H9 (cell line): ENCODE results near the gene IMPDH1. TPM values are rescaled to one million over a fixed set of nuclear protein-coding genes. Genes with fewer than 3 reads are reported as not detected.

Source experiments
- DNase-seq: peaks from one replicate; pipeline ENCODE4 v3.0.0-alpha.2; 2017
- H2AFZ ChIP-seq: one replicate; pipeline ENCODE4 v1.6.1; 2013; ENCODE audit warnings: mild to moderate bottlenecking, low read length, control low read depth, moderate library complexity
- H2AK5ac ChIP-seq: 2 replicates; pipeline ENCODE4 v1.6.1; 2013; ENCODE audit warnings: low read length, control low read depth, mixed read lengths; ENCODE audit not compliant: insufficient read length
- H2BK120ac ChIP-seq: one replicate; pipeline ENCODE4 v1.6.1; 2013; ENCODE audit warnings: low read depth, mild to moderate bottlenecking, low read length, control low read depth, inconsistent platforms; ENCODE audit not compliant: poor library complexity, severe bottlenecking
- H2BK12ac ChIP-seq: 2 replicates; pipeline ENCODE4 v1.6.1; 2013; ENCODE audit warnings: low read length, control low read depth, mixed read lengths, low read depth; ENCODE audit not compliant: insufficient read length
- H2BK15ac ChIP-seq: 2 replicates; pipeline ENCODE4 v1.6.1; 2013; ENCODE audit warnings: low read depth, low read length, control low read depth
- H2BK20ac ChIP-seq: one replicate; pipeline ENCODE4 v1.6.1; 2013; ENCODE audit warnings: low read depth, mild to moderate bottlenecking, low read length, control low read depth, inconsistent platforms; ENCODE audit not compliant: poor library complexity, severe bottlenecking
- H2BK5ac ChIP-seq: 2 replicates; pipeline ENCODE4 v1.6.1; 2013; ENCODE audit warnings: low read length, control low read depth, mixed read lengths; ENCODE audit not compliant: insufficient read length
- H3K14ac ChIP-seq: 2 replicates; pipeline ENCODE4 v1.6.1; 2013; ENCODE audit warnings: low read length, control low read depth; ENCODE audit not compliant: insufficient read depth
- H3K18ac ChIP-seq: 2 replicates; pipeline ENCODE4 v1.6.1; 2013; ENCODE audit warnings: low read depth, mild to moderate bottlenecking, mixed read lengths, low read length, control low read depth; ENCODE audit not compliant: insufficient read length
- H3K23ac ChIP-seq: 2 replicates; pipeline ENCODE4 v1.6.1; 2013; ENCODE audit warnings: low read length, control low read depth, mixed read lengths, low read depth; ENCODE audit not compliant: insufficient read length
- H3K23me2 ChIP-seq: 2 replicates; pipeline ENCODE4 v1.6.1; 2013; ENCODE audit warnings: low read depth, mild to moderate bottlenecking, mixed read lengths, low read length, control low read depth; ENCODE audit not compliant: insufficient read length, poor library complexity, severe bottlenecking
- H3K27ac ChIP-seq: 2 replicates; pipeline ENCODE4 v1.5.1; 2013; ENCODE audit warnings: low read length, control low read depth, mixed read lengths, low read depth; ENCODE audit not compliant: insufficient read length
- H3K27me3 ChIP-seq: 2 replicates; pipeline ENCODE4 v1.6.1; 2013; ENCODE audit warnings: low read length, control low read depth, inconsistent platforms; ENCODE audit not compliant: insufficient read depth
- H3K4ac ChIP-seq: 2 replicates; pipeline ENCODE4 v1.6.1; 2013; ENCODE audit warnings: low read depth, mild to moderate bottlenecking, control low read depth, inconsistent platforms, low read length, moderate library complexity
- H3K4me1 ChIP-seq: 2 replicates; pipeline ENCODE4 v1.6.1; 2013; ENCODE audit warnings: low read length, control low read depth, inconsistent platforms; ENCODE audit not compliant: insufficient read depth
- H3K4me2 ChIP-seq: 2 replicates; pipeline ENCODE4 v1.6.1; 2013; ENCODE audit warnings: low read length, control low read depth, mixed read lengths; ENCODE audit not compliant: insufficient read length, insufficient read depth
- H3K56ac ChIP-seq: 2 replicates; pipeline ENCODE4 v1.6.1; 2013; ENCODE audit warnings: low read depth, mild to moderate bottlenecking, mixed read lengths, low read length, control low read depth; ENCODE audit not compliant: insufficient read length
- H3K79me1 ChIP-seq: 2 replicates; pipeline ENCODE4 v1.6.1; 2013; ENCODE audit warnings: low read depth, mild to moderate bottlenecking, moderate library complexity, low read length, control low read depth, inconsistent platforms; ENCODE audit not compliant: insufficient read depth, poor library complexity, severe bottlenecking
- H3K79me2 ChIP-seq: 2 replicates; pipeline ENCODE4 v1.6.1; 2013; ENCODE audit warnings: low read length, control low read depth, inconsistent platforms; ENCODE audit not compliant: insufficient read depth
- H3K9ac ChIP-seq: 2 replicates; pipeline ENCODE4 v1.6.1; 2013; ENCODE audit warnings: low read length, control low read depth, mixed read lengths; ENCODE audit not compliant: insufficient read length; ENCODE audit errors: extremely low read depth
- H3K9me3 ChIP-seq: one replicate; pipeline ENCODE4 v1.6.1; 2013; ENCODE audit warnings: low read depth, low read length, inconsistent platforms; ENCODE audit not compliant: control insufficient read depth
- H3T11ph ChIP-seq: one replicate; pipeline ENCODE4 v1.6.1; 2013; ENCODE audit warnings: mild to moderate bottlenecking, low read length, control low read depth, inconsistent platforms
- H4K20me1 ChIP-seq: one replicate; pipeline ENCODE4 v1.6.1; 2013; ENCODE audit not compliant: control insufficient read depth, insufficient read length, insufficient read depth
- H4K5ac ChIP-seq: 2 replicates; pipeline ENCODE4 v1.6.1; 2013; ENCODE audit warnings: low read depth, mild to moderate bottlenecking, mixed read lengths, low read length, control low read depth; ENCODE audit not compliant: insufficient read length
- H4K8ac ChIP-seq: replicated peaks from 2 replicates; pipeline ENCODE4 v1.6.1; 2013; ENCODE audit warnings: low read length, control low read depth, mixed read lengths, low read depth; ENCODE audit not compliant: insufficient read length
- H4K91ac ChIP-seq: 2 replicates; pipeline ENCODE4 v1.6.1; 2013; ENCODE audit warnings: low read depth, mild to moderate bottlenecking, moderate library complexity, mixed read lengths, low read length, control low read depth; ENCODE audit not compliant: insufficient read length
- H3K27ac Mint-ChIP-seq, 3 experiments: 2 replicates in 2 of 3; 3 replicates in 1 of 3; pipeline ENCODE4 v1.8.0; 2020 to 2021; ENCODE audit warnings: mixed read lengths in 3 of 3, mild to moderate bottlenecking in 1 of 3, moderate library complexity in 1 of 3
- H3K27me3 Mint-ChIP-seq: 2 replicates; pipeline ENCODE4 v1.8.0; 2021; ENCODE audit warnings: low read depth, mild to moderate bottlenecking, moderate library complexity, mixed read lengths
- H3K36me3 Mint-ChIP-seq, 3 experiments: 2 replicates in 2 of 3; 3 replicates in 1 of 3; pipeline ENCODE4 v1.8.0; 2020 to 2021; ENCODE audit warnings: low read depth in 3 of 3, mixed read lengths in 3 of 3; ENCODE audit not compliant: insufficient read depth in 1 of 3
- H3K4me1 Mint-ChIP-seq, 2 experiments: 2 replicates each; pipeline ENCODE4 v1.8.0; 2020; ENCODE audit warnings: mixed read lengths in 2 of 2
- H3K4me3 Mint-ChIP-seq, 2 experiments: 2 replicates in 1 of 2; 3 replicates in 1 of 2; pipeline ENCODE4 v1.8.0; 2020 to 2021; ENCODE audit warnings: mild to moderate bottlenecking in 2 of 2, mixed read lengths in 2 of 2, moderate library complexity in 1 of 2
- H3K9me3 Mint-ChIP-seq, 2 experiments: 2 replicates in 1 of 2; 3 replicates in 1 of 2; pipeline ENCODE4 v1.8.0; 2020; ENCODE audit warnings: mild to moderate bottlenecking in 2 of 2, mixed read lengths in 2 of 2, moderate library complexity in 1 of 2
- CTCF ChIP-seq: fragments of 200-600 bp; sonication (generic); conservative IDR thresholded peaks from 3 replicates; pipeline ENCODE4 v1.8.0; 2021; ENCODE audit warnings: antibody characterized with exemption, mild to moderate bottlenecking
- WGBS: extraction: QIAGEN DNeasy Blood & Tissue Kit; methylation state at CpG from one replicate; pipeline ENCODE4 v1.1.7; 2013; ENCODE audit warnings: missing lambda C conversion rate, low lambda C conversion rate, mixed read lengths; ENCODE audit not compliant: insufficient read length; ENCODE audit errors: extremely low coverage; 5-methylcytosine and 5-hydroxymethylcytosine counted together
- total RNA-seq: library from RNA; stranded (reverse); gene quantifications from 2 replicates; pipeline ENCODE4 v1.2.1, GENCODE V29; 2021

IMPDH1 gene
- total RNA-seq, 1 experiment from 2014 or later = 35.2 TPM

- no peaks in the 10 kb centered on the region for H3K23me2 ChIP-seq
- no peak for TF ChIP-seq CTCF
- no peak overlapping the region; the same call in 1 of the 2 replicates for H2BK15ac ChIP-seq
Measured at GRCh38 chr7:128447941-128448564, 38.3 kb upstream of the IMPDH1 start.

More at GRCh38 chr7:128447941-128448564, 38.3 kb upstream of the IMPDH1 start:
- H3K36me3 Mint-ChIP-seq = no peaks in the 10 kb centered on the region
- Histone ChIP-seq H2AFZ (no peak overlapping the region), H3K27ac (no peak overlapping the region), H4K8ac (no peak overlapping the region), H3K4ac (no peak overlapping the region), H3K23ac (no peak overlapping the region), H4K91ac (no peak overlapping the region), H4K20me1 (no peaks in the 10 kb centered on the region), H3K18ac (no peak overlapping the region), H3K14ac (no peak overlapping the region), H3K9me3 (no peaks in the 10 kb centered on the region), H3K4me1 (no peaks in the 10 kb centered on the region), H3K56ac (no peak overlapping the region), H2BK120ac (no peak overlapping the region), H2BK12ac (no peak overlapping the region), H2BK5ac (no peak overlapping the region), H3K9ac (no peak overlapping the region), H3K27me3 (no peaks in the 10 kb centered on the region), H3K79me1 (no peaks in the 10 kb centered on the region), H2BK20ac (no peak overlapping the region), H2AK5ac (no peak overlapping the region), H3T11ph (no peak overlapping the region), H4K5ac (no peak overlapping the region), H3K4me2 (no peak overlapping the region), H3K79me2 (no peaks in the 10 kb centered on the region)
- WGBS = no CpG with 5 or more reads among the region's 4 CpGs
- DNase-seq = no peak
- H3K9me3 Mint-ChIP-seq = no peaks in the 10 kb centered on the region
- H3K27ac Mint-ChIP-seq = no peak overlapping the region
- peaks cover 6 to 20% of the 10 kb centered on the region in 2 experiments for H3K4me1 Mint-ChIP-seq
- H3K4me3 Mint-ChIP-seq = no peak overlapping the region
- H3K27me3 Mint-ChIP-seq = peaks cover 20% of the 10 kb centered on the region
